ENCODE data around the gene ERC2.

ERC2 gene

GRCh38 chr3:55469957-55470526 is 998.2 kb downstream of the ERC2 start:
- no peak for TF ChIP-seq CTCF (IDR thresholded peaks at IDR 0.05; ENCODE audit: extremely low read depth, missing control alignments)
- no peak for DNase-seq (ENCODE audit: low spot score)

- no peak for DNase-seq (ENCODE audit: low spot score)
- TF ChIP-seq CTCF (IDR thresholded peaks at IDR 0.05; ENCODE audit: extremely low read depth, missing control alignments) = no peak
These were observed 1000.0 kb downstream of the ERC2 start for GRCh38 chr3:55468251-55468650.

DNA sequence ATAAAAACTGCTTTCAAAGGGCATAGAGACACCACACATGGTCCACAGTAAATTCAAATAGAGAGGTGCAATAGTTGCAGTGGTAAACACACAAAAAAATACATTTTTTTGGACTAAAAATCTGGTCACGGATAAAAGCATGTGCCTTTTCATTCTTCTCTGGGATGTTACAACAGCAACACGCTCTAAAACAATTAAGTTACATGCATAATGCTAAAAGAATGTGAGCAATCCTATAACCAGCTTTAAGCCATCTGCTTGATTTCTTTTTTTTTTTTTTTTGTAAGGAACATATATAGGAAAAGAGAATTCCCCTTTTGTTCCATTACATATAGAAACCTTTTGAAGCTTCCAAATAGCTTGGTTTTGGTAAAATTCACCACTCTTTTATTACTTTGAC is 1001.2 kb downstream of the ERC2 start:
- no peak for TF ChIP-seq CTCF (IDR thresholded peaks at IDR 0.05; ENCODE audit: extremely low read depth, missing control alignments)
- DNase-seq (ENCODE audit: low spot score) = no peak

GRCh38 chr3:55466526-55466925 is 1001.7 kb downstream of the ERC2 start:
- no peak for DNase-seq (ENCODE audit: low spot score)
- no peak for TF ChIP-seq CTCF (IDR thresholded peaks at IDR 0.05; ENCODE audit: extremely low read depth, missing control alignments)

DNA sequence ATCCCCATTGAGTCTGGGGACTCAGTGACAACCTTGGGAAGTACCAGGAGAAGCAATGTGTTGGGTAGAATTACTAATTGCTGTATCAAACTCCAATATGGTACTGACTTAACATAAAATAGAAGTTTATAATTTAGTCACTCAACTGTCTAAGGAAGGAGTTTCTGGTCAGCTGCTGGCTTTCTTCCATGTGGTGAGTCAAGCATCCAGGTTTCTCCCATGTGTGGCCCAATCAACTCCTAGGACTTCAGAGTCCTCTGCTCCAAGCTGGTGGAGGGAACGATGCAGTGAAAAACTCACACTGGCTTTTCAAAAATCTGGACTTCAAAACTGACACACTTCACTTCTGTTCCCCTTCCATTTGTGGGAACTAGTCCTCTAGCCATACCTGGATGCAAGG is 1006.4 kb downstream of the ERC2 start:
- no peak for TF ChIP-seq CTCF (IDR thresholded peaks at IDR 0.05; ENCODE audit: extremely low read depth, missing control alignments)

GRCh38 chr3:55459838-55460237 is 1008.4 kb downstream of the ERC2 start:
- no peak for DNase-seq (ENCODE audit: low spot score)
- no peak for TF ChIP-seq CTCF (IDR thresholded peaks at IDR 0.05; ENCODE audit: extremely low read depth, missing control alignments)

More for the DNA sequence above, 1006.4 kb downstream of the ERC2 start:
- no peak for DNase-seq (ENCODE audit: low spot score)
